Cardiac muscle cell (in vitro differentiated cells and primary cell): ENCODE results near the gene RALGPS2. TPM values are rescaled to one million over a fixed set of nuclear protein-coding genes. Genes with fewer than 3 reads are reported as not detected.
A peak's percentile ranks its signal among the peaks of the same experiment; 100 is the strongest.

Experiments
- DNase-seq, 2 donors: peaks; one replicate each; pipeline versions ENCODE4 v3.0.0 to v3.0.0-alpha.2; 2010 to 2017; ENCODE audit warnings: low read depth in 1 of 2, low spot score in 1 of 2
- H3K27ac ChIP-seq: fragments of 200-600 bp; sonication (generic); 2 replicates; pipeline ENCODE4 v1.5.1; 2016
- H3K27me3 ChIP-seq: fragments of 200-600 bp; sonication (generic); 2 replicates; pipeline ENCODE4 v1.6.0; 2016; ENCODE audit warnings: control low read depth
- H3K36me3 ChIP-seq: fragments of 200-600 bp; sonication (generic); 2 replicates; pipeline ENCODE4 v1.5.1; 2016; ENCODE audit warnings: control low read depth
- H3K4me1 ChIP-seq: fragments of 200-600 bp; sonication (generic); 2 replicates; pipeline ENCODE4 v1.8.1; 2017; ENCODE audit warnings: low read depth, mild to moderate bottlenecking, mixed run types
- H3K4me3 ChIP-seq: fragments of 200-600 bp; sonication (generic); 2 replicates; pipeline ENCODE4 v1.5.1; 2016; ENCODE audit warnings: mild to moderate bottlenecking
- H3K9me3 ChIP-seq: fragments of 200-600 bp; sonication (generic); 2 replicates; pipeline ENCODE4 v1.5.1; 2017; ENCODE audit warnings: low read depth, mild to moderate bottlenecking, control low read depth
- polyA plus RNA-seq: library from polyadenylated mRNA; unstranded; fragments of >200 nt; fragmentation: Nextera tagmentation; extraction: Ambion mirVana; gene quantifications from 2 replicates; pipeline ENCODE4 v1.2.1, GENCODE V29; 2016
- total RNA-seq: library from RNA; depleted of rRNA; stranded (reverse); fragments of >200 nt; gene quantifications from 2 replicates; pipeline ENCODE4 v1.2.3, GENCODE V29; 2016
- TF ChIP-seq, protein P1 (sequence below): IDR thresholded peaks from 2 replicates; pipeline ENCODE4 v1.5.1; 2012; ENCODE audit warnings: low read depth, mild to moderate bottlenecking, low read length

The RALGPS2 gene
- total and polyA plus RNA-seq, 2 experiments from 2014 or later, result 10.3 to 27.3 TPM

DNA sequence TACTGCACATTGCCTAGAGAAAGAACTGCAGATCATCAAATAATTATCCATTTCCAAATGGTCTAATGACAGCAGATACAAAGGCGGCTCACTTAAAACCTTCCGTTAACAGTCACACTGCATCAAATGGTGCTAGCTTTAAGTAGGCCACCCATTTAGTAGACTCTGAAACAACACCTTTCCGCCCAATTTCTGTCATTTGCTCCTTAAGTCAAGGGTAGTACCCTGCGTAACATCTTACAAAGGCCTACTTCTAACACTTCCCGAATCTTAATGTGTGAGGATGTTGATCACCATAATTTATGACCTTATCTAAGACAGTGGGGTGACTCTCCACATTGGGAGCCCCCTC is 692 bp upstream of the RALGPS2 start:
- TF ChIP-seq, protein P1, sequence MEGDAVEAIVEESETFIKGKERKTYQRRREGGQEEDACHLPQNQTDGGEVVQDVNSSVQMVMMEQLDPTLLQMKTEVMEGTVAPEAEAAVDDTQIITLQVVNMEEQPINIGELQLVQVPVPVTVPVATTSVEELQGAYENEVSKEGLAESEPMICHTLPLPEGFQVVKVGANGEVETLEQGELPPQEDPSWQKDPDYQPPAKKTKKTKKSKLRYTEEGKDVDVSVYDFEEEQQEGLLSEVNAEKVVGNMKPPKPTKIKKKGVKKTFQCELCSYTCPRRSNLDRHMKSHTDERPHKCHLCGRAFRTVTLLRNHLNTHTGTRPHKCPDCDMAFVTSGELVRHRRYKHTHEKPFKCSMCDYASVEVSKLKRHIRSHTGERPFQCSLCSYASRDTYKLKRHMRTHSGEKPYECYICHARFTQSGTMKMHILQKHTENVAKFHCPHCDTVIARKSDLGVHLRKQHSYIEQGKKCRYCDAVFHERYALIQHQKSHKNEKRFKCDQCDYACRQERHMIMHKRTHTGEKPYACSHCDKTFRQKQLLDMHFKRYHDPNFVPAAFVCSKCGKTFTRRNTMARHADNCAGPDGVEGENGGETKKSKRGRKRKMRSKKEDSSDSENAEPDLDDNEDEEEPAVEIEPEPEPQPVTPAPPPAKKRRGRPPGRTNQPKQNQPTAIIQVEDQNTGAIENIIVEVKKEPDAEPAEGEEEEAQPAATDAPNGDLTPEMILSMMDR, result no peak
- no peak for DNase-seq
- peak overlapping the region; percentile 94 for H3K27ac ChIP-seq
- H3K9me3 ChIP-seq, result no peaks in the 10 kb centered on the region
- peak overlapping the region; percentile 94 for H3K4me3 ChIP-seq
- no peaks in the 10 kb centered on the region for H3K36me3 ChIP-seq
- H3K27me3 ChIP-seq, result no peaks in the 10 kb centered on the region
- H3K4me1 ChIP-seq, result peaks cover 9% of the 10 kb centered on the region

DNA sequence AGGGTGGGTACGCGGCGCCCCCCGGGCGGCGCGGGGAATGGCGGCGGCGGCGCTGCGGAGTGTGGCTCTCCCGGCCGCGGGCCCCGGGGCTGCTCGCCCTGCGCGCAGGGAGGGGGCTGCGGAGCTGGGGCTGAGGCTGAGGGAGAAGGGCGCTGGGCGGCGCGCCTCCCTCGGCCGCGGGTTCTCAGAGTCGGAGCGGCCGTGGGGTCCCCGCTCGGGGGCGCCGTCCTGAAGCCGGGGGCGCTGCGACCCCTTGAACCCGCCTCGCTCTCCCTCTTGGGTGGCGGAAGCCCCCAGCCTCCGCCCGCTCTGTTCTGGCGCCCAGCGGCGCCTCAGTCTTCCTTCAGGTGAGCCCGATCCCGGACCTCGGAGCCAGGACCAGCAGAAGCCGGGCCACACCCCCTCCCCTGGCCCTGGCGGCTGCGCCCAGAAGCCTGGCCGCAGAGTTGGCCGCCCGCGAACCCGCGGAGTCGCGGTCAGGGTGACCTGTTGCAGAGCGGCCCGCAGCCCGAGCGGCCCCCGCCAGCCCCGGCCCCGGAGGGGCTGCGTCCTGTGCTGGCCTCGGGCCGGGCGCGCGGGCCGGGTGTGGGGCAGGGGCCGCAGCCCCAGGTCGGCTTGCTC is 532 bp downstream of the RALGPS2 start:
- DNase-seq, result peak; percentile 51 to 62
- no peaks in the 10 kb centered on the region for H3K9me3 ChIP-seq
- H3K4me3 ChIP-seq, result peak overlapping the region; percentile 94
- H3K4me1 ChIP-seq, result peaks cover 9% of the 10 kb centered on the region
- no peaks in the 10 kb centered on the region for H3K27me3 ChIP-seq
- TF ChIP-seq, protein P1, result no peak
- H3K27ac ChIP-seq, result peak overlapping the region; percentile 94
- H3K36me3 ChIP-seq, result no peaks in the 10 kb centered on the region

DNA sequence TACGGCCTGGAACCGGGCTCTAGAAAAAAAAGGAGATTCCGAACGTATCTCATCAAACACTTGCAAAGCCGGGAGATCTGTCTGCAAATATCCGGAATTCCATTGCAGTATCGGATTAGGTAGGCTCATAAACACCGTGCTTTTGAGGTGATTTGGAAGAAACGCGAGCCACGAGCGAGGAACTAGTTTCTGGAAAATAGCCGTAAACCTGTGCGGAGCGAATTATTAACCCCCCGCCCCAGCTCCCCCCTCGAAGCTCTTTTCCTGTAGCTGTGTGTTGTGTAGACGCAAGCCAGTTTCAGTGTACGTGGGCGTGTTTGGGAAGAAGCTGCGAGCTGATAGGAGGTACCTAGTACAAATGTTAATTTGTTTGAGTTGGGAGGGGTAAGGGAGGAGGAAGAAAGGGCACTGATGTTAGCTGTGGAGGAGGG is 1.1 kb downstream of the RALGPS2 start:
- DNase-seq, result peak; percentile 84 to 88
- TF ChIP-seq, protein P1, result no peak
- Histone ChIP-seq H3K27ac (peak overlapping the region; percentile 94), H3K4me3 (peak overlapping the region; percentile 94), H3K9me3 (no peaks in the 10 kb centered on the region), H3K4me1 (peaks cover 9% of the 10 kb centered on the region), H3K36me3 (no peaks in the 10 kb centered on the region), H3K27me3 (no peaks in the 10 kb centered on the region)

DNA sequence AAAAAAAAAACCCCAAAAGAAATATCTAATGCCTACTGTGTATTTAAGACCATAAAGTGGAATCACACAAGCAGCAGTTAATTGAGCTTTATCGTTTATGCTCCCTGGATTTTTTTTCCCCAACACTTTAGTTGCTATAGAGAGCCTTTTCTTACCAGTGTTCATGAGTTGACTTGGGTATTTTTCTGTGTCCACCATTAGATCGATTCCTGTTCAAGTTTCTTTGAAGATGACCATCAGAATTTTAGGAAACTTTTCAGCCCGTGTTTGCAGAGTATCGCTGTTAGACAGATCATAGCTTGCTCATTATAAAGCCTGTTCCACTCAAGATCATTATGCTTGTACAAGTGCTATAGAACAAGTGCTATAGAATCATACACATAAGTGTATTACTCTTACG is 1.5 kb downstream of the RALGPS2 start:
- TF ChIP-seq, protein P1, result no peak
- H3K27ac ChIP-seq, result peak overlapping the region; percentile 94
- H3K4me3 ChIP-seq, result peak overlapping the region; percentile 94
- no peak for DNase-seq
- H3K36me3 ChIP-seq, result no peaks in the 10 kb centered on the region
- no peaks in the 10 kb centered on the region for H3K9me3 ChIP-seq
- H3K27me3 ChIP-seq, result no peaks in the 10 kb centered on the region
- H3K4me1 ChIP-seq, result peaks cover 9% of the 10 kb centered on the region

DNA sequence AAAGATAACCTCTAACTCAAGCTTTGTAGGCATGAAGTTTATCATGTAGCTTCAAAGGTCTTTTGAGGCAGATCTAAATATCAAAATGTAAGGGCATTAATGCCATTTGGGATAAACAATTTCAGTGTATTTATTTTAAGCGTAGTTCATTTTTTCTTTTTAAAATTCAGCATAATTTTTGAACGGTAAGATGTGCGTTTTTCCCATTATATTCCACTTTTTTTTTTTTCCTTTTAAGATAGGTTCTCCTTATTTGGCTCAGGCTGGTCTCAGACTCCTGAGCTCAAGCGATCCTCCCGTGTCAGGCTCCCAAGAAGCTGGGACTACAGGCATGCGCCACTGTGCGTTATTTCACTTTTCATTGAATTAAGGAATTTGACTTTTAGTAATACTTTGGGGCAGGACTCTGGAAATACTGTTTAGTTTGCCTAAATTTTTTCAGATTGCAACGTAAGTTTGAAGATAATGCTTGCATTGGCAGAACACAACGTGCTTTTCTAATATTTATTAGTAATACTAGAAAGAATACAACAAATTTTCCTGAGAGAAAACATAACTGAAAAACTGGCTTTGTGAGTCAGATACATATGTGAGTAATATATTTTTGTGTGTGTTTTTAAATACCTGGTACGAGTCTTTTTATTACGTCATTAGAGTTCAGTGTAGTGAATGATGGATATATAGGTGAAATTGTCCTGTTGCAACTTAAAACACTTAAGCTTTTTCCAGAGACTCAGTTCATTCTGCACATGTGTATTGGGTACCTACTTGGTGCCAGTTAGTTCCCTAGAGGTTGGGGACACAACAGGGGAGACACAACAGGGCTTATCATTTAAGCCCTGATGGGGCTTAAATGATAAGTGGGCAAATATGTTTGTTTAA is 2.2 kb downstream of the RALGPS2 start:
- Histone ChIP-seq H3K4me1 (peaks cover 9% of the 10 kb centered on the region), H3K27ac (peak overlapping the region; percentile 94), H3K9me3 (no peaks in the 10 kb centered on the region), H3K27me3 (no peaks in the 10 kb centered on the region), H3K4me3 (peak overlapping the region; percentile 94), H3K36me3 (no peaks in the 10 kb centered on the region)
- peak; percentile 21 to 22 for DNase-seq
- TF ChIP-seq, protein P1, result no peak
